SK-N-SH treated with all-trans-retinoic acid at 6 μM for 48 hours (cell line): ENCODE results near the gene LAPTM5.

ENCODE experiments used
- ATAC-seq: fragments of 200-7000 bp; cut with Tn5 transposase; 3 replicates; pipeline ENCODE4 v1.9.1; 2020; ENCODE audit warnings: mild to moderate bottlenecking, moderate library complexity
- ARNTL ChIP-seq: fragments of 450-650 bp; formaldehyde crosslinking; IDR thresholded peaks from 2 replicates; pipeline ENCODE4 v1.5.0; 2020; ENCODE audit warnings: low read depth, mild to moderate bottlenecking, moderate library complexity, borderline replicate concordance
- BACH2 ChIP-seq: fragments of 250-450 bp; sonication (Bioruptor Pico); IDR thresholded peaks from 2 replicates; pipeline ENCODE4 v1.9.0; 2021; ENCODE audit warnings: mild to moderate bottlenecking, borderline replicate concordance
- CREB5 ChIP-seq: fragments of 250-450 bp; sonication (Bioruptor Pico); IDR thresholded peaks from 2 replicates; pipeline ENCODE4 v1.5.1; 2020; ENCODE audit warnings: low read depth, mild to moderate bottlenecking, moderate library complexity
- CSRNP3 ChIP-seq: fragments of 250-450 bp; sonication (Bioruptor Pico); IDR thresholded peaks from 2 replicates; pipeline ENCODE4 v1.5.1; 2021; ENCODE audit warnings: mild to moderate bottlenecking, moderate library complexity
- ESRRG ChIP-seq: fragments of 250-450 bp; sonication (Bioruptor Pico); IDR thresholded peaks from 2 replicates; pipeline ENCODE4 v1.6.1; 2021; ENCODE audit warnings: mild to moderate bottlenecking
- GLIS3 ChIP-seq: fragments of 250-450 bp; sonication (Bioruptor Pico); IDR thresholded peaks from 2 replicates; pipeline ENCODE4 v1.5.0; 2020; ENCODE audit warnings: mild to moderate bottlenecking, moderate library complexity
- OSR1 ChIP-seq: fragments of 250-450 bp; sonication (Bioruptor Pico); IDR thresholded peaks from 2 replicates; pipeline ENCODE4 v1.8.0; 2022; ENCODE audit warnings: moderate library complexity, mild to moderate bottlenecking, inconsistent platforms
- POU6F1 ChIP-seq: fragments of 250-450 bp; sonication (Bioruptor Pico); IDR thresholded peaks from 2 replicates; pipeline ENCODE4 v1.8.0; 2021; ENCODE audit warnings: low read depth, mild to moderate bottlenecking, moderate library complexity, borderline replicate concordance
- PPARA ChIP-seq: fragments of 250-450 bp; sonication (Bioruptor Pico); IDR thresholded peaks from 2 replicates; pipeline ENCODE4 v1.5.0; 2020; ENCODE audit warnings: mild to moderate bottlenecking, borderline replicate concordance
- RARB ChIP-seq: fragments of 250-450 bp; sonication (Bioruptor Pico); IDR thresholded peaks from 2 replicates; pipeline ENCODE4 v1.8.0; 2021; ENCODE audit warnings: mild to moderate bottlenecking, moderate library complexity
- SNAI2 ChIP-seq: fragments of 250-450 bp; sonication (Bioruptor Pico); IDR thresholded peaks from 2 replicates; pipeline ENCODE4 v1.5.0; 2020; ENCODE audit warnings: mild to moderate bottlenecking, moderate library complexity
- TCF4 ChIP-seq: fragments of 250-450 bp; sonication (Bioruptor Pico); IDR thresholded peaks from 2 replicates; pipeline ENCODE4 v1.8.0; 2021; ENCODE audit warnings: mild to moderate bottlenecking, moderate library complexity, borderline replicate concordance
- TOX ChIP-seq: fragments of 250-450 bp; sonication (Bioruptor Pico); IDR thresholded peaks from 2 replicates; pipeline ENCODE4 v1.8.0; 2021; ENCODE audit warnings: mild to moderate bottlenecking, moderate library complexity, borderline replicate concordance
- TSHZ2 ChIP-seq: fragments of 250-450 bp; sonication (Bioruptor Pico); IDR thresholded peaks from 2 replicates; pipeline ENCODE4 v1.5.0; 2020; ENCODE audit warnings: mild to moderate bottlenecking, moderate library complexity
- ZC3H10 ChIP-seq: fragments of 250-450 bp; sonication (Bioruptor Pico); IDR thresholded peaks from 2 replicates; pipeline ENCODE4 v1.5.1; 2021; ENCODE audit warnings: mild to moderate bottlenecking, moderate library complexity
- ZFP3 ChIP-seq: fragments of 250-450 bp; sonication (Bioruptor Pico); IDR thresholded peaks from 2 replicates; pipeline ENCODE4 v1.5.0; 2020; ENCODE audit warnings: mild to moderate bottlenecking, moderate library complexity
- ZFP30 ChIP-seq: fragments of 450-650 bp; formaldehyde crosslinking; IDR thresholded peaks from 2 replicates; pipeline ENCODE4 v1.5.0; 2022; ENCODE audit warnings: mild to moderate bottlenecking, moderate library complexity
- ZNF565 ChIP-seq: fragments of 450-650 bp; formaldehyde crosslinking; conservative IDR thresholded peaks from 2 replicates; pipeline ENCODE4 v1.5.0; 2020; ENCODE audit warnings: low read depth, mild to moderate bottlenecking, moderate library complexity
- ZNF70 ChIP-seq: fragments of 450-650 bp; formaldehyde crosslinking; IDR thresholded peaks from 2 replicates; pipeline ENCODE4 v1.5.0; 2020; ENCODE audit warnings: mild to moderate bottlenecking, moderate library complexity
- ZNF8 ChIP-seq: fragments of 450-650 bp; formaldehyde crosslinking; IDR thresholded peaks from 2 replicates; pipeline ENCODE4 v1.5.0; 2020; ENCODE audit warnings: mild to moderate bottlenecking, moderate library complexity

The LAPTM5 gene

GRCh38 chr1:30762152-30762929 lies 4.8 kb upstream of the LAPTM5 start (continued):
- TF ChIP-seq CSRNP3 (CRISPR knock-in tag) (no peak), OSR1 (no peak), CREB5 (no peak), BACH2 (CRISPR knock-in tag) (no peak), ZFP3 (no peak), RARB (CRISPR knock-in tag) (no peak), ESRRG (CRISPR knock-in tag) (no peak), TCF4 (CRISPR knock-in tag) (no peak), GLIS3 (no peak)

- no peak for ATAC-seq
- no peak for TF ChIP-seq RARB (CRISPR knock-in tag)
- TF ChIP-seq ARNTL (CRISPR knock-in tag): no peak
- TF ChIP-seq ZNF70 (CRISPR knock-in tag): no peak
- TF ChIP-seq CSRNP3 (CRISPR knock-in tag): no peak
- no peak for TF ChIP-seq BACH2 (CRISPR knock-in tag)
- TF ChIP-seq ZNF565: no peak
- TF ChIP-seq CREB5: no peak
- no peak for TF ChIP-seq PPARA (CRISPR knock-in tag)
- TF ChIP-seq ZNF8 (CRISPR knock-in tag): no peak
- TF ChIP-seq SNAI2 (CRISPR knock-in tag): no peak
- no peak for TF ChIP-seq ZFP3
- no peak for TF ChIP-seq TCF4 (CRISPR knock-in tag)
- no peak for TF ChIP-seq TOX (CRISPR knock-in tag)
- no peak for TF ChIP-seq ZFP30 (CRISPR knock-in tag)
- TF ChIP-seq ZC3H10 (CRISPR knock-in tag): no peak
- no peak for TF ChIP-seq OSR1
- TF ChIP-seq ESRRG (CRISPR knock-in tag): no peak
- TF ChIP-seq GLIS3: no peak
- TF ChIP-seq TSHZ2 (CRISPR knock-in tag): no peak
- no peak for TF ChIP-seq POU6F1 (CRISPR knock-in tag)
Measured at GRCh38 chr1:30761381-30762151, 4.0 kb upstream of the LAPTM5 start.
